NB4 (cell line): Measurements from ENCODE around the gene PAEP.

Experiments
- MYC ChIP-seq: IDR thresholded peaks from 2 replicates; pipeline ENCODE4 v1.6.1; 2011; ENCODE audit warnings: low read depth, low read length
- POLR2A ChIP-seq: IDR thresholded peaks from 2 replicates; pipeline ENCODE4 v1.6.1; 2011; ENCODE audit warnings: mild to moderate bottlenecking; ENCODE audit not compliant: insufficient read length; ENCODE audit errors: extremely low read depth
- TF ChIP-seq, protein P1 (sequence below): IDR thresholded peaks from one replicate; pipeline ENCODE4 v1.5.1; 2012; ENCODE audit warnings: low read depth, low read length
- TF ChIP-seq, protein P2 (sequence below): IDR thresholded peaks from 2 replicates; pipeline ENCODE4 v1.6.1; 2011; ENCODE audit warnings: low read depth, low read length

DNA sequence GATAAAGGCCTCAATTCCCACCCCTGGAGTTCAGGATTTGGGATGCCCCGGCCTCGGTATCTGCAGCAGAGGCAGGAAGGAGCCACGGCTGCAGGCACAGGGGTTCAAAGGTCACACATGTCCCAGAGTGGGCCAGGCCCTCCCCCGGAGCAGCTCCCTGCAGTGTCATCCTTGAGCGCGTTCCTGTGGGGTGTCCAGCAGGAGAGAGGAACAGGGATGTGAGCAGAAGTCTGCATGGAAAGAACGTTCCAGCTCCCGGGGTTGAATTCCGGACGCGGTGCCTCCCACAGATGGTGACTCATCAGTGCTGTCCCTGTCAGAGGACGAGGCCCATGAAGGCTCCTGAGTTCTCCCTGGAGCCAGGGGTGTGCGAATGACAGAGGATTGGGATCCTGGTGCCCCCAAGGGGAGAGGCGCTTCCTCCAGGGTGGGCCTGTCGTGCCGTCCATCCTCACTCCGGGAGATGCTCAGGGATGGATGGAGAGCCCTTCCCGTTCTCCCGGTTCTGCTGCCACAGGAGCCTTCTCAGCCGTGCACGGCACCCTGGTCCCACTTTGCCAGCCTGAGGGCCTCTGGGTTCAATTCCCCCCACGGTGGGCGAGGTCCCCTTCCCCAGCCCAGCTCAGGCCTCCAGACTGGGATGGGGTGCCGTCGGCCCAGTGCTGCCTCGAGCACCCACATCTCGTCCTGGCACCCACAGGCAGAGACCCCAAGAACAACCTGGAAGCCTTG is 37.3 kb upstream of the PAEP start:
- TF ChIP-seq, protein P1, sequence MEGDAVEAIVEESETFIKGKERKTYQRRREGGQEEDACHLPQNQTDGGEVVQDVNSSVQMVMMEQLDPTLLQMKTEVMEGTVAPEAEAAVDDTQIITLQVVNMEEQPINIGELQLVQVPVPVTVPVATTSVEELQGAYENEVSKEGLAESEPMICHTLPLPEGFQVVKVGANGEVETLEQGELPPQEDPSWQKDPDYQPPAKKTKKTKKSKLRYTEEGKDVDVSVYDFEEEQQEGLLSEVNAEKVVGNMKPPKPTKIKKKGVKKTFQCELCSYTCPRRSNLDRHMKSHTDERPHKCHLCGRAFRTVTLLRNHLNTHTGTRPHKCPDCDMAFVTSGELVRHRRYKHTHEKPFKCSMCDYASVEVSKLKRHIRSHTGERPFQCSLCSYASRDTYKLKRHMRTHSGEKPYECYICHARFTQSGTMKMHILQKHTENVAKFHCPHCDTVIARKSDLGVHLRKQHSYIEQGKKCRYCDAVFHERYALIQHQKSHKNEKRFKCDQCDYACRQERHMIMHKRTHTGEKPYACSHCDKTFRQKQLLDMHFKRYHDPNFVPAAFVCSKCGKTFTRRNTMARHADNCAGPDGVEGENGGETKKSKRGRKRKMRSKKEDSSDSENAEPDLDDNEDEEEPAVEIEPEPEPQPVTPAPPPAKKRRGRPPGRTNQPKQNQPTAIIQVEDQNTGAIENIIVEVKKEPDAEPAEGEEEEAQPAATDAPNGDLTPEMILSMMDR = no peak
- TF ChIP-seq POLR2A = no peak
- TF ChIP-seq, protein P2, sequence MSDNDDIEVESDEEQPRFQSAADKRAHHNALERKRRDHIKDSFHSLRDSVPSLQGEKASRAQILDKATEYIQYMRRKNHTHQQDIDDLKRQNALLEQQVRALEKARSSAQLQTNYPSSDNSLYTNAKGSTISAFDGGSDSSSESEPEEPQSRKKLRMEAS = no peak
- TF ChIP-seq MYC = no peak
